ENCODE measurements around the gene SLCO2B1.

The SLCO2B1 gene

GRCh38 chr11:75174781-75175370, 24.0 kb downstream of the SLCO2B1 start:
- Histone ChIP-seq H3K36me3 (ENCODE audit: control insufficient read depth in 2 of 2, insufficient read depth in 2 of 2, low read length in 2 of 2) (peaks cover 14 to 23% of the 10 kb centered on the region in 2 donors), H3K4me1 (ENCODE audit: control insufficient read depth in 2 of 2, insufficient read depth in 2 of 2, low read length in 2 of 2) (no peaks in the 10 kb centered on the region), H3K27me3 (ENCODE audit: control insufficient read depth in 2 of 2, insufficient read depth in 2 of 2, low read length in 2 of 2) (no peaks in the 10 kb centered on the region), H3K4me3 (ENCODE audit: low read length in 2 of 2) (no peak overlapping the region), H3K27ac (ENCODE audit: low read depth in 2 of 2, low read length in 2 of 2) (peak overlapping the region; percentile 68 to 72), H3K9me3 (ENCODE audit: control insufficient read depth in 2 of 2, low read length in 2 of 2) (no peaks in the 10 kb centered on the region), H3K9ac (ENCODE audit: low read depth in 1 of 2, low read length in 2 of 2) (no peak overlapping the region)

DNA sequence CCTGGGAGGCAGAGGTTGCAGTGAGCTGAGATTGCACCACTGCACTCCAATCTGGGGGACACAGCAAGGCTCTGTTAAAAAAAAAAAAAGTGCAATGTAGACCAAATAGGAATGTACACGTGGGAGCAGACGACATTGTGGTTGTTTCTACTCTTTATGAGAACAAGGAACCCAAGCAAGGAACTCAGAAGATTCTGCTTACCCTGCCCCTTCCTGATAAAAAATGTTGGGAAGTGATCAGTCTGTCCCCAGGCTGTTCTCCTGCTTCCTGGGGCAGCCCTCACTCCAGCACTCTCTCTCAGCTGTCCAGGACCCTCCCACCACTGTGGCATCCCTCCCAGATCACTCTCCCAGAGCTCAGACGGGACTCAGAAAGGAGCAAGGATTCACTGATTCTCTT, 31.8 kb downstream of the SLCO2B1 start:
- H3K36me3 ChIP-seq (ENCODE audit: control insufficient read depth in 2 of 2, insufficient read depth in 2 of 2, low read length in 2 of 2): peaks cover 6 to 10% of the 10 kb centered on the region in 2 donors
- H3K4me1 ChIP-seq (ENCODE audit: control insufficient read depth in 2 of 2, insufficient read depth in 2 of 2, low read length in 2 of 2): no peaks in the 10 kb centered on the region
- no peak overlapping the region for H3K27ac ChIP-seq (ENCODE audit: low read depth in 2 of 2, low read length in 2 of 2)
- no peaks in the 10 kb centered on the region for H3K27me3 ChIP-seq (ENCODE audit: control insufficient read depth in 2 of 2, insufficient read depth in 2 of 2, low read length in 2 of 2)
- H3K9ac ChIP-seq (ENCODE audit: low read depth in 1 of 2, low read length in 2 of 2): no peak overlapping the region
- no peaks in the 10 kb centered on the region for H3K9me3 ChIP-seq (ENCODE audit: control insufficient read depth in 2 of 2, low read length in 2 of 2)
- no peak overlapping the region for H3K4me3 ChIP-seq (ENCODE audit: low read length in 2 of 2)

- H3K4me3 ChIP-seq (ENCODE audit: low read length in 2 of 2): no peak overlapping the region
- no peaks in the 10 kb centered on the region for H3K4me1 ChIP-seq (ENCODE audit: control insufficient read depth in 2 of 2, insufficient read depth in 2 of 2, low read length in 2 of 2)
- H3K27ac ChIP-seq (ENCODE audit: low read depth in 2 of 2, low read length in 2 of 2): no peak overlapping the region
- H3K9ac ChIP-seq (ENCODE audit: low read depth in 1 of 2, low read length in 2 of 2): no peak overlapping the region
- H3K36me3 ChIP-seq (ENCODE audit: control insufficient read depth in 2 of 2, insufficient read depth in 2 of 2, low read length in 2 of 2): peaks cover 6 to 10% of the 10 kb centered on the region in 2 donors
- no peaks in the 10 kb centered on the region for H3K27me3 ChIP-seq (ENCODE audit: control insufficient read depth in 2 of 2, insufficient read depth in 2 of 2, low read length in 2 of 2)
- no peaks in the 10 kb centered on the region for H3K9me3 ChIP-seq (ENCODE audit: control insufficient read depth in 2 of 2, low read length in 2 of 2)
Measured at GRCh38 chr11:75184051-75184450, 33.1 kb downstream of the SLCO2B1 start.

DNA sequence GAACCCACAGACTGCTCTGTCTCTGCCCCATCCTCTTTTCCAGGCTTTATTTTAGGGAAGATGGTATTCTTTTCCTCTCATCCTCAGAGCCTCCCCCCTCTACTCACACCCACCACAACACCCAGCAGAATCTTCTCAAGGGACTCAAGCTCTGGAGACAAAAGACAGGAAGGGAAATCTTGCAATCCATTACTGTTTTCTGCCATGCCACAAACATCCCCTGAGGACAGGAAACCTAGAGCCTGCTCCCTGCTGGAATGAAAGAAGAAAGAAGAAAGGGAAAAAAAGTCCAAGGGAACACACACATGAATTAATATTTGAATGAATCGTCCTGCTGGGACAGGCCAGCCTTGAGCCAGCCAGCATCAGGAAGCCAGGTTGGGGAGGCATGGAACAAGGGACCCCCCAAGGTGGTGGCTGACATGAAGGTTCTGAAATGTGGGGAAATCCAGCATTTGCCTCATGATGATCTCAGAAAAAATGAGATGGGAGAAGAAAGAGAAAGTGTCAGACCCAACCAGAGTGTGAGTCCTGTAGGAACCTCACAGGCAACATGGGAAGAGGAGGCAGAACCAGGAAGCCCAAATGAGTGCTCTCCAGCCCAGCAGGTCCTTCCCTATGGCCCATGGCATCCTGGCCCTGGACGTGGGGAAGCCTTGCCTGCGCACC, 34.0 kb downstream of the SLCO2B1 start:
- H3K36me3 ChIP-seq (ENCODE audit: control insufficient read depth in 2 of 2, insufficient read depth in 2 of 2, low read length in 2 of 2): peaks cover 6 to 10% of the 10 kb centered on the region in 2 donors
- no peak overlapping the region for H3K9ac ChIP-seq (ENCODE audit: low read depth in 1 of 2, low read length in 2 of 2)
- H3K9me3 ChIP-seq (ENCODE audit: control insufficient read depth in 2 of 2, low read length in 2 of 2): no peaks in the 10 kb centered on the region
- H3K27me3 ChIP-seq (ENCODE audit: control insufficient read depth in 2 of 2, insufficient read depth in 2 of 2, low read length in 2 of 2): no peaks in the 10 kb centered on the region
- H3K4me3 ChIP-seq (ENCODE audit: low read length in 2 of 2): no peak overlapping the region
- H3K27ac ChIP-seq (ENCODE audit: low read depth in 2 of 2, low read length in 2 of 2): peak overlapping the region in 1 of 2 donors; percentile 32
- no peaks in the 10 kb centered on the region for H3K4me1 ChIP-seq (ENCODE audit: control insufficient read depth in 2 of 2, insufficient read depth in 2 of 2, low read length in 2 of 2)

DNA sequence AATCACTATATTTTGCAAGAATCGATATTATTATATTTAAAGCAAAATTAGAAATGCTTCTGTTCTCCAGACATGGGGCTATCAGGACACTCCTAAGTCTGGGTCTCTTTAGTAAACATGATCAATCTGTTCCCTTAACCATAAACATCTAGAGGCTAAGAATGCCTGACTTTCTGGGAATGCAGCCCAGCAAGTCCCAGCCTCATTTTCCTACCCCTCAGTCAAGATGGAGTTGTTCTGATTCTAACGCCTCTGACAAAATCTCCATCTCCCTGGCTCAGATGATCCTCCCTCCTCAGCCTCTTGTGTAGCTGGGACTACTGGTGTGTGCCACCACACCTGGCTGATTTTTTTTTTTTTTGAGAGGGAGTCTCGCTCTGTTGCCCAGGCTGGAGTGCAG, 35.0 kb downstream of the SLCO2B1 start:
- no peaks in the 10 kb centered on the region for H3K27me3 ChIP-seq (ENCODE audit: control insufficient read depth in 2 of 2, insufficient read depth in 2 of 2, low read length in 2 of 2)
- H3K36me3 ChIP-seq (ENCODE audit: control insufficient read depth in 2 of 2, insufficient read depth in 2 of 2, low read length in 2 of 2): peaks cover 6 to 10% of the 10 kb centered on the region in 2 donors
- H3K9ac ChIP-seq (ENCODE audit: low read depth in 1 of 2, low read length in 2 of 2): no peak overlapping the region
- H3K27ac ChIP-seq (ENCODE audit: low read depth in 2 of 2, low read length in 2 of 2): no peak overlapping the region
- H3K4me3 ChIP-seq (ENCODE audit: low read length in 2 of 2): no peak overlapping the region
- H3K4me1 ChIP-seq (ENCODE audit: control insufficient read depth in 2 of 2, insufficient read depth in 2 of 2, low read length in 2 of 2): peaks cover 0 to 2% of the 10 kb centered on the region in 2 donors
- no peaks in the 10 kb centered on the region for H3K9me3 ChIP-seq (ENCODE audit: control insufficient read depth in 2 of 2, low read length in 2 of 2)

DNA sequence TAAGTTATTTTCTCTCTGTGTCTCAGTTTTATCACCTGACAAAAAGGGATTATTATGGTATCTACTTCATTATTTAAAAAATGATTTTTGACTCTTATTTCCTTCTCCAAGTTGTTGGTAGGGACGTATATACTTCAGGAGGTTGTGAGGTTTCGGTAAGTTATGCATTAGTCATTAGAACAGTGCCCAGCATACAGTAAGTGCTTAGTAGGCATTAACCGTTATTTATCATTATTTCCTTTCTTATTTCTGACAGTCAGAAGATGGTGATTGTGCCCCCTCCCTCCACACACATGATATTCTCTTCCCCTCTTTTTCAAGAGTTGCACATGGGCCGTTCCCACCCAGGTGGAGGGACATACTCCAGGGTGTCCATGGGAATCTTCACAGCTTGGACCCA, 36.1 kb downstream of the SLCO2B1 start:
- Histone ChIP-seq H3K9ac (ENCODE audit: low read depth in 1 of 2, low read length in 2 of 2) (no peak overlapping the region), H3K9me3 (ENCODE audit: control insufficient read depth in 2 of 2, low read length in 2 of 2) (no peaks in the 10 kb centered on the region), H3K36me3 (ENCODE audit: control insufficient read depth in 2 of 2, insufficient read depth in 2 of 2, low read length in 2 of 2) (peaks cover 6 to 10% of the 10 kb centered on the region in 2 donors), H3K4me3 (ENCODE audit: low read length in 2 of 2) (no peak overlapping the region), H3K27ac (ENCODE audit: low read depth in 2 of 2, low read length in 2 of 2) (no peak overlapping the region), H3K4me1 (ENCODE audit: control insufficient read depth in 2 of 2, insufficient read depth in 2 of 2, low read length in 2 of 2) (peaks cover 4 to 6% of the 10 kb centered on the region in 2 donors), H3K27me3 (ENCODE audit: control insufficient read depth in 2 of 2, insufficient read depth in 2 of 2, low read length in 2 of 2) (no peaks in the 10 kb centered on the region)

- Histone ChIP-seq H3K4me1 (ENCODE audit: control insufficient read depth in 2 of 2, insufficient read depth in 2 of 2, low read length in 2 of 2) (peaks cover 4 to 6% of the 10 kb centered on the region in 2 donors), H3K27me3 (ENCODE audit: control insufficient read depth in 2 of 2, insufficient read depth in 2 of 2, low read length in 2 of 2) (no peaks in the 10 kb centered on the region), H3K9ac (ENCODE audit: low read depth in 1 of 2, low read length in 2 of 2) (no peak overlapping the region), H3K27ac (ENCODE audit: low read depth in 2 of 2, low read length in 2 of 2) (peak overlapping the region in 1 of 2 donors; percentile 21), H3K9me3 (ENCODE audit: control insufficient read depth in 2 of 2, low read length in 2 of 2) (no peaks in the 10 kb centered on the region), H3K36me3 (ENCODE audit: control insufficient read depth in 2 of 2, insufficient read depth in 2 of 2, low read length in 2 of 2) (peaks cover 9 to 16% of the 10 kb centered on the region in 2 donors), H3K4me3 (ENCODE audit: low read length in 2 of 2) (no peak overlapping the region)
Measured at GRCh38 chr11:75188671-75189070, 37.8 kb downstream of the SLCO2B1 start.

GRCh38 chr11:75189108-75189507, 38.2 kb downstream of the SLCO2B1 start:
- no peaks in the 10 kb centered on the region for H3K9me3 ChIP-seq (ENCODE audit: control insufficient read depth in 2 of 2, low read length in 2 of 2)
- no peaks in the 10 kb centered on the region for H3K27me3 ChIP-seq (ENCODE audit: control insufficient read depth in 2 of 2, insufficient read depth in 2 of 2, low read length in 2 of 2)
- no peak overlapping the region for H3K9ac ChIP-seq (ENCODE audit: low read depth in 1 of 2, low read length in 2 of 2)
- peak overlapping the region in 1 of 2 donors; percentile 21 for H3K27ac ChIP-seq (ENCODE audit: low read depth in 2 of 2, low read length in 2 of 2)
- H3K4me3 ChIP-seq (ENCODE audit: low read length in 2 of 2): no peak overlapping the region
- H3K36me3 ChIP-seq (ENCODE audit: control insufficient read depth in 2 of 2, insufficient read depth in 2 of 2, low read length in 2 of 2): peaks cover 7 to 16% of the 10 kb centered on the region in 2 donors
- H3K4me1 ChIP-seq (ENCODE audit: control insufficient read depth in 2 of 2, insufficient read depth in 2 of 2, low read length in 2 of 2): peaks cover 4 to 6% of the 10 kb centered on the region in 2 donors

- Histone ChIP-seq H3K9ac (ENCODE audit: low read depth in 1 of 2, low read length in 2 of 2) (no peak overlapping the region), H3K36me3 (ENCODE audit: control insufficient read depth in 2 of 2, insufficient read depth in 2 of 2, low read length in 2 of 2) (peaks cover 3 to 12% of the 10 kb centered on the region in 2 donors), H3K9me3 (ENCODE audit: control insufficient read depth in 2 of 2, low read length in 2 of 2) (no peaks in the 10 kb centered on the region), H3K4me1 (ENCODE audit: control insufficient read depth in 2 of 2, insufficient read depth in 2 of 2, low read length in 2 of 2) (peaks cover 4 to 6% of the 10 kb centered on the region in 2 donors), H3K4me3 (ENCODE audit: low read length in 2 of 2) (no peak overlapping the region), H3K27ac (ENCODE audit: low read depth in 2 of 2, low read length in 2 of 2) (peak overlapping the region in 1 of 2 donors; percentile 38), H3K27me3 (ENCODE audit: control insufficient read depth in 2 of 2, insufficient read depth in 2 of 2, low read length in 2 of 2) (no peaks in the 10 kb centered on the region)
Measured at GRCh38 chr11:75189911-75190310, 39.0 kb downstream of the SLCO2B1 start.

DNA sequence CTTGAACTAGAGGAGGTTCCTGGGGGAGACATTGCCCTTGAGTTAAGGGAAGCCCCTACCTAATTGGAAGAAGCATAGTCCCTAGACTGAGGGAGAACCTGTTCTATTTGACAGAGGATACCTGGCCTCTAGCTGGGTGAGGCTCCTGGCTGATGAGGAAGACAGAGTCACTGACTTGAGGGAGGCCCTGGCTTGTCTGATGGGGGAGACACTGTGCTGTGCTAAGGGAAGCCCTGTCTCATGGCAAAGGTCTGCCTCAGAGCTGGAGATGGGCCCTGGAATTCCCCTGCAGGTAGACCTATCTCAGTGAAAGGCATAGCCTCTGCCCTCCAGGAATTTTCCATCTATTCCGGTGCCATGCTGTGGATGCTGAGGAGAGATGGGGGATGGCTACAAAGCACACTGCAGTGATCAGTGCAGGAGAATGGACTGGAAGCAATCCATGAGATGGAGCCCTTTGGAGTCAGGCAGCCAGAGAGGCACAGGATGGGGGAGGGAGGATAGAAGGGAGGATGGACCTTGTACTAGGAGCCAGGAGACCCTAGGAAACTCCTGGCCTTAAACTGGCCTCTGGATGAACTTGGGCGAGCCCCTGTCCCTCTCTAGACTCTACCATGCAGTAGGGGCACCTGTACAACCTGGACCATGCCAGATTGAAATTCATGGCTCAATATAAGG, 39.9 kb downstream of the SLCO2B1 start:
- Histone ChIP-seq H3K9me3 (ENCODE audit: control insufficient read depth in 2 of 2, low read length in 2 of 2) (no peaks in the 10 kb centered on the region), H3K9ac (ENCODE audit: low read depth in 1 of 2, low read length in 2 of 2) (no peak overlapping the region), H3K27me3 (ENCODE audit: control insufficient read depth in 2 of 2, insufficient read depth in 2 of 2, low read length in 2 of 2) (no peaks in the 10 kb centered on the region), H3K4me1 (ENCODE audit: control insufficient read depth in 2 of 2, insufficient read depth in 2 of 2, low read length in 2 of 2) (peaks cover 4 to 6% of the 10 kb centered on the region in 2 donors), H3K4me3 (ENCODE audit: low read length in 2 of 2) (no peak overlapping the region), H3K27ac (ENCODE audit: low read depth in 2 of 2, low read length in 2 of 2) (peak overlapping the region in 1 of 2 donors; percentile 38), H3K36me3 (ENCODE audit: control insufficient read depth in 2 of 2, insufficient read depth in 2 of 2, low read length in 2 of 2) (peaks cover 3 to 12% of the 10 kb centered on the region in 2 donors)
